Body of pancreas (tissue), 4 donors: ENCODE data around the gene CD58.

Experiments used
- CTCF ChIP-seq, 7 experiments: fragments of 450-650 bp in 4 of 7; fragments of 200-600 bp in 3 of 7; sonication (generic) in 3 of 7; IDR thresholded peaks; one replicate each; pipeline ENCODE4 v1.5.1; 2016 to 2019; ENCODE audit warnings: antibody characterized with exemption in 7 of 7
- POLR2A ChIP-seq, 3 donors: fragments of 450-650 bp; IDR thresholded peaks; one replicate each; pipeline ENCODE4 v1.6.1; 2016; ENCODE audit warnings: antibody characterized with exemption in 3 of 3, mild to moderate bottlenecking in 2 of 3

GRCh38 chr1:116493036-116493435 lies 77.8 kb downstream of the CD58 start:
- TF ChIP-seq POLR2A (IDR thresholded peaks at IDR 0.05), result no peak
- TF ChIP-seq CTCF (IDR thresholded peaks at IDR 0.05), result no peak
